Activated T-helper 1 cell treated with anti-CD3 and anti-CD28 coated beads, Interleukin-12 subunit alpha, Interleukin-12 subunit beta, Interleukin-2, Interleukin-4 antibody, amounts not matched to agents 30 ng/mL and 10 ng/mL and 1 ng/mL, durations not matched to agents 14 hours and 24 hours and 36 hours (primary cell): ENCODE measurements around the gene ATP8A2. TPM values are rescaled to one million over a fixed set of nuclear protein-coding genes. Genes with fewer than 3 reads are reported as not detected.

Experiments
- DNase-seq: peaks from one replicate; pipeline ENCODE4 v3.0.0; 2021; ENCODE audit warnings: low spot score
- H3K27ac Mint-ChIP-seq: one replicate; pipeline ENCODE4 v1.8.0; 2021; ENCODE audit warnings: mild to moderate bottlenecking, mixed read lengths
- H3K27me3 Mint-ChIP-seq: one replicate; pipeline ENCODE4 v1.8.0; 2022; ENCODE audit warnings: mild to moderate bottlenecking, moderate library complexity, mixed read lengths; ENCODE audit not compliant: insufficient read depth
- H3K36me3 Mint-ChIP-seq: one replicate; pipeline ENCODE4 v1.8.0; 2021; ENCODE audit warnings: low read depth, mixed read lengths
- H3K4me1 Mint-ChIP-seq: one replicate; pipeline ENCODE4 v1.8.0; 2021; ENCODE audit warnings: low read depth, mixed read lengths
- H3K4me3 Mint-ChIP-seq: one replicate; pipeline ENCODE4 v1.8.0; 2021; ENCODE audit warnings: mild to moderate bottlenecking, moderate library complexity, mixed read lengths
- H3K9me3 Mint-ChIP-seq: one replicate; pipeline ENCODE4 v1.8.0; 2021; ENCODE audit warnings: mixed read lengths
- intact Hi-C: fragments of 100-400 bp; cut with micrococcal nuclease; formaldehyde crosslinking; loops from one replicate; pipeline ENCODE4 v1.15.1; 2024
- total RNA-seq: library from RNA; stranded (reverse); gene quantifications from 2 replicates; pipeline ENCODE4 v1.2.3, GENCODE V29; 2022

The ATP8A2 gene
- total RNA-seq, 1 donor from 2014 or later = 0.52 TPM

DNA sequence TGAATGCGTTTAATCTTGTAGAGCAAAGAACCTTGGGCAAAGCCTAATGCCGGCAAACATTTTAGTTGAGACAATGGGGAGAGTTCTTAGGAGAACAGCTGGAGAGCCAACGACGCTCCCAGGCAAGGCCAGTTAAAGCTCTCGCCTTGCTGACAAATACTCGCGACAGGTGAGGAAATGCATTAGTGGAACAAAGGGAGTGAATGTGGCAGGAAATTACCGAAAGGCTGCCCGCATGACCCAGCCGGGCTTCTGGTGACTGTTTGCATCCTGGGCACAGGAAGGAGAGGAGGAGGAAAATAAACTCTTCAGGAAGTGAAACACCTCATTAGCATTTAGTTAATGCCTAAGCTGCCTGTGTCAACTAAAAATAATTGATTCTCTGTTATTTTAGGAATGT lies 605.4 kb downstream of the ATP8A2 start:
- intact Hi-C loops = no loop called here
- H3K9me3 Mint-ChIP-seq = no peaks in the 10 kb centered on the region

DNA sequence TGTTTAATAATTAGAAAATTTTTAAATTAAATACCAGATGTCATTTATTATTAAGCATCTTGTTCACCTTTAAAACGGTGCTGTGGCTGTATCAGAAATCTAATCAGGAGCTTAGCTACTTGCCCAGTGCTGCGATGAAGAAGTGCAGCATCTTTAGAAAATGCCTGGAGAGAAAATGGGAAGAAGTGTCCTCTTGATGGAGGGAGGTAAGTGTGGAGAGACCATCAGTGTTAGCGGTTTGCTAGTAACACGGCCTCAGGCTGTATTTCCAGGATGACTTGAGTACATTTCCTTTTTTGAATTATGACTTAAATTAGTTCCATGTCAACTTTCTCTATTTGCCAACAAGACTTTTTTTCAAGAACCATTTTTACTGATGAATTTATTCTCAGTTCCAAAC lies 605.9 kb downstream of the ATP8A2 start:
- Mint-ChIP-seq H3K4me1 (peaks cover 37% of the 10 kb centered on the region), H3K36me3 (no peaks in the 10 kb centered on the region), H3K27ac (no peak overlapping the region), H3K4me3 (no peak overlapping the region), H3K9me3 (no peaks in the 10 kb centered on the region), H3K27me3 (no peaks in the 10 kb centered on the region)
- intact Hi-C loops = loop anchor here (2.0 kb wide), 1 partner anchor 17 kb away; no protein-coding TSS in a partner anchor
- no peak for DNase-seq

More for the DNA sequence above, 605.4 kb downstream of the ATP8A2 start:
- Mint-ChIP-seq H3K27me3 (no peaks in the 10 kb centered on the region), H3K36me3 (no peaks in the 10 kb centered on the region), H3K27ac (peak overlapping the region; percentile 58), H3K4me1 (peaks cover 42% of the 10 kb centered on the region), H3K4me3 (no peak overlapping the region)
- no peak for DNase-seq

DNA sequence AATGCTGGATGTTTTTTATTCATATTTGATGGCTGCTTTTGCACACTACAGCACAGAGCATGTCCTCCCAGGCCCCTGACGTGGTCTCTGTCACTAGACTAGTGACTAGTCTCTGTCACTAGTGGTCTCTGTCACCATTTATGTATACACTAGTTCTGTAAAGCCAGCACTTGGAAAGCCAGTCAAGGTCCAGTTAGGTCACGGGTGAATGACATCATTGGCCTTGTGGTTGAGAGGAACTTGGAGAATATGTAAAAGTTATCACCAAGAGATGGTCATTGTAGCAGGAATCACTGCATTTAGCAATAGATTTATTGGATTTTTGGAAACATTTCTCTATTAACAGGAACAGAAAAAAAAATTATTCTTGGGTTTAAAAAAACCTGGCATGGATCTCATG lies 607.2 kb downstream of the ATP8A2 start:
- H3K9me3 Mint-ChIP-seq = no peaks in the 10 kb centered on the region
- no peak overlapping the region for H3K27ac Mint-ChIP-seq
- no peaks in the 10 kb centered on the region for H3K36me3 Mint-ChIP-seq
- no peak for DNase-seq
- intact Hi-C loops = loop anchor here (2.0 kb wide), 1 partner anchor 16 kb away; no protein-coding TSS in a partner anchor
- H3K4me3 Mint-ChIP-seq = no peak overlapping the region
- no peaks in the 10 kb centered on the region for H3K27me3 Mint-ChIP-seq
- peaks cover 27% of the 10 kb centered on the region for H3K4me1 Mint-ChIP-seq

DNA sequence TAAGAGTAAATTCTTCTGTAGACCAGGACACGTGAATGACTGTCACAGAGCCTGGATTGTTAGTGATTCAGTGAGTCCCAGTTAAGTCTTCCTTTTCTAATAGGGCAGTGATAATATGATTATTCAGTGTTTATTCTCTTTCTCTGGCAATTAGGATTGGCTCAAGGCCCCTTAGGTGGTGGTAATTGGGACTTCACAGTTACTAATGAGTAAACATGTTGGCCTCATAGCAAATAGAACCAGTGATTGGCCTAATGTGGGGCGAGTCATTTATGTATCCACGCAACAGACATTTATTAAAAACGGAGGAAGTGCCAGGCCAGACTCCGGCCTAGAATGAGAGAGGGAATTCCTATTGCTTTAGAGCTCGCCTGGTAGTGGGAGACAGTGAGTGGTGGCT lies 607.6 kb downstream of the ATP8A2 start:
- Mint-ChIP-seq H3K27ac (no peak overlapping the region), H3K9me3 (no peaks in the 10 kb centered on the region), H3K36me3 (no peaks in the 10 kb centered on the region), H3K27me3 (no peaks in the 10 kb centered on the region), H3K4me1 (peaks cover 22% of the 10 kb centered on the region), H3K4me3 (no peak overlapping the region)
- no peak for DNase-seq
- intact Hi-C loops = loop anchor here (2.0 kb wide), 1 partner anchor 15 kb away; no protein-coding TSS in a partner anchor

DNA sequence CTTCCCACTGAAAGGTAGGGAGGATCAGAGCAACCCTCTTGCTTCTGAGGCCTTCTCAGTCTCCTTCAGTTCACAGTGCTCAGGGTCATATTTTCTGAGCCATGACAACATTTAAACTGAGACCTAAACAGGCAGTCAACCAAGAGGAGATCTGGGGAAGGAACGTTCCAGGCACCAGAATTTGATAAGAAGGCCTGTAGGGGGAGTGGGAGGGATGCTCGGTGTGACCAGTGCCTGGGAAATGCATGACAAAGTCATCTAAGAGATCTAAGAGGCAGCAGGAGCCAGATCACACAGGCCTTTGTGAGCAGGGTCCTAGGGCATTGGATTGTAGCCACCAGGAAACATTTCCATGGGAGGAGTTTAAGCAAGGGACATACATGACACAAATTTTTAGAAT lies 608.5 kb downstream of the ATP8A2 start:
- no peaks in the 10 kb centered on the region for H3K36me3 Mint-ChIP-seq
- DNase-seq = no peak
- no peaks in the 10 kb centered on the region for H3K27me3 Mint-ChIP-seq
- no peak overlapping the region for H3K27ac Mint-ChIP-seq
- no peaks in the 10 kb centered on the region for H3K9me3 Mint-ChIP-seq
- H3K4me1 Mint-ChIP-seq = peaks cover 15% of the 10 kb centered on the region
- no peak overlapping the region for H3K4me3 Mint-ChIP-seq
- intact Hi-C loops = no loop called here

DNA sequence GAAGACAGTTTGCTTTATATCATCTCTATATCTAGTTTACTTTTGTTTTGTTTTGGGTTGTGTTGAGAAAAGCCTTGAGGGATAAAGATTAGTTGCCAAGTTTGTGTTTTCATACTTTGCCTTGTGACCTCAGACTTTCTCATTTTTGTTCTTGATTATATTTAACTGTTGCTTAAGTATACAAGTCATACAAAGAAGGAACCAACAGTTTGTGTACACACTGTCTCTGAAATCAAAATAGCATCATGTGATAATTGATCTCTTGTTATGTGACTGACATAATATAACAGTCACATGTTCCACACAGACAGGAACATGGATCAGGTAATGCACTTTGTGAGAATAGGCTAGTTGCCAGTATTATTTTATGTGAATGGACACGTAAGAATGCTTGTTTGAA lies 609.3 kb downstream of the ATP8A2 start:
- no peaks in the 10 kb centered on the region for H3K27me3 Mint-ChIP-seq
- H3K9me3 Mint-ChIP-seq = no peaks in the 10 kb centered on the region
- intact Hi-C loops = no loop called here
- H3K27ac Mint-ChIP-seq = no peak overlapping the region
- peaks cover 14% of the 10 kb centered on the region for H3K4me1 Mint-ChIP-seq
- no peak for DNase-seq
- no peaks in the 10 kb centered on the region for H3K36me3 Mint-ChIP-seq
- H3K4me3 Mint-ChIP-seq = no peak overlapping the region

DNA sequence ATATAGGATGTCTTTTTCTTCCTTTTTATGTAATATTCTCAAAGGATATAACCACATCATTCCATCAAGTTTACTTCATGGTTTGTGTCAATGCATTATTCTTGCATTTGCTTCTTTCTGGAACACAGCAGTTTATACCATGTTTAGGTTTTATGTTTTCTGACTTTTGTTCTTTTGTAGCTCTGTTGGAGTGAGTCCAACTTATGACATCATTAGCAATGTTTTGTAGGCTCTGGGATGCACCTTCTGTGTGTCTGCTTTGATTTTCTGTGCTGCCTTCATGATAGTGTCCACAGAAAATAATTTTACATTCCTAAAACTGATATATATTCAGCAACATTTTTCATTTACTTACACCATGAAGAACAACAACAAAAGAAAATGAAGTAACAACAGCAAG lies 611.1 kb downstream of the ATP8A2 start:
- Mint-ChIP-seq H3K9me3 (no peaks in the 10 kb centered on the region), H3K4me1 (peaks cover under 1% of the 10 kb centered on the region), H3K36me3 (no peaks in the 10 kb centered on the region), H3K27me3 (no peaks in the 10 kb centered on the region), H3K4me3 (no peak overlapping the region), H3K27ac (no peak overlapping the region)
- intact Hi-C loops = no loop called here
- no peak for DNase-seq

DNA sequence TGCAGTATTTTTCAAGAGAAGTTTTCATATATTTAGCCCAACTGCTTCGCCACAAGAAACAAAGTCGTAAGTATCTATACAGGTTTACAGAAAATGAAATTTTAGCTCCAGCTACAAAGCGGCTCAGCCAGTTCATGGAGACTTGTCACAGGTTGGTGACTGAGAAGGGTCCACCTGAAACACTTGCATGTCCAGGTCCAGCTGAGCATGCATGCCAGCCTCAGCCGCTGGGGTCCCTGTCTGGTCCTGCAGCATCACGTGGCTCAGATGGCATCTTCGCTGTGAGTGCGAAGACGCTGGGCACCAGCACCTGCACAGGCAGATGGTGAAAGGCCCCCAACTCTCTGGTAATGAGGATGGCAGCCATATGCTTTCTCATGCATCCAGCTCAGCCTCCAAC lies 616.2 kb downstream of the ATP8A2 start:
- no peak for DNase-seq
- no peaks in the 10 kb centered on the region for H3K36me3 Mint-ChIP-seq
- H3K4me1 Mint-ChIP-seq = no peaks in the 10 kb centered on the region
- peaks cover 4% of the 10 kb centered on the region for H3K9me3 Mint-ChIP-seq
- intact Hi-C loops = no loop called here
- H3K4me3 Mint-ChIP-seq = no peak overlapping the region
- no peak overlapping the region for H3K27ac Mint-ChIP-seq
- peaks cover 1% of the 10 kb centered on the region for H3K27me3 Mint-ChIP-seq

DNA sequence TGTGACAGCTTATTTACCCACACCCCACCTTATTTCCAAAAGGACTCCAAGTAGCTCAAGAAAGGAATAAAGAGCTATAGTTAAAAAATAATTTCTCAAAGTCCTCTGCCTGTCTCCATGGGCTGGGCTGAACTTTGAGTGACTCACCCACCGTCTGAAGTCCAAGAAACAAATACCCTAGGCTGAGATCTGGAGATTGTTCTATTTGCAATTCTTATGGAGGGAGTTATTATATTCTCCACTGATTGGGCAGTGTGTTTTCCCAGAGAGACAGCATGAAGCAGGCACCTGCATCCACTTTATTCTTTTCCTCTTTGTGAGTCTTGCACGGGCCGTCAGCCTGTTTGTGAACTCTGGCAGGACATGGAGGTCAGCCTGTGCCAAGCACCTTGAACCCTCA lies 616.9 kb downstream of the ATP8A2 start:
- DNase-seq = no peak
- peaks cover 4% of the 10 kb centered on the region for H3K9me3 Mint-ChIP-seq
- no peak overlapping the region for H3K27ac Mint-ChIP-seq
- no peaks in the 10 kb centered on the region for H3K4me1 Mint-ChIP-seq
- no peaks in the 10 kb centered on the region for H3K36me3 Mint-ChIP-seq
- peaks cover 4% of the 10 kb centered on the region for H3K27me3 Mint-ChIP-seq
- H3K4me3 Mint-ChIP-seq = no peak overlapping the region
- intact Hi-C loops = no loop called here

DNA sequence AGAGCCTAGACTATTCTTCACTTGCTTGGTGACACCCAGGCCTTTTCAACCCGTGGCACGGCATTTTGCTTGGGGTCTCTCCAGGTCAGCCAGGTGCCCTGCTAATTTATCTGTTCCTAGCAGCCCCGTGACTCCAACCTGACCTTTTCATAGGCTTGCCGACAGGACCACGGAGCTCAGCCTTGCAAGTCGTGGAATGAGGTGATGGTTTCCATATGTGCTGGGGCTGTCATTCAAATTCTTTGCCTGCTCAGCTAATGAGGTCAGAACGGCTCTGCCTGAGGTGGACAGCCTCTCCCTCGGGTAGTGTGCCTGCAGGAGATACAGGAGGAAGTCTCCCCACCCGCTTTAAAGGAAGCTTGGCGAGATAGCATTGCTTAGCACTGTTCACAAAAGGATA lies 619.0 kb downstream of the ATP8A2 start:
- H3K4me1 Mint-ChIP-seq = no peaks in the 10 kb centered on the region
- no peak overlapping the region for H3K4me3 Mint-ChIP-seq
- intact Hi-C loops = no loop called here

DNA sequence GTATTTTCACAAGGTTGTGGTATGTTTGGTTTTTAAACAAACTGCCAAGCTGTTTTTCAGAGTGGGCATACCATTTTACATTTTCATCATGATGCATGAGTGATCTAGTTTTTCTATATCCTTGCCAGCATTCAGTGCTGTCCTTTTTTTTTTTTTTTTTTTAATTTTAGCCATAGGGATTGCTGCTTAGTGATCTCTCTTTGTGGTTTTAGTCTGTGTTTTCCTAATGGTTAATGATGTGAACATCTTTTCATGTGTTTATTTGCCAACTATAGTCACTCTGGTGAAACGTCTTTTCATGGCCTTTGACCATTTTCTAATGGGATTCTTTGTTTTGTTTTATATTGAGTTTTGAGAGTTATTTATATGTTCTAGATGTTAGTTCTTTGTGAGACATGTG lies 620.3 kb downstream of the ATP8A2 start:
- no peak overlapping the region for H3K4me3 Mint-ChIP-seq
- no peak for DNase-seq
- peaks cover 21% of the 10 kb centered on the region for H3K9me3 Mint-ChIP-seq
- H3K27me3 Mint-ChIP-seq = peaks cover 4% of the 10 kb centered on the region
- H3K36me3 Mint-ChIP-seq = peaks cover 2% of the 10 kb centered on the region
- H3K4me1 Mint-ChIP-seq = no peaks in the 10 kb centered on the region
- intact Hi-C loops = no loop called here
- H3K27ac Mint-ChIP-seq = no peak overlapping the region

More for the DNA sequence above, 619.0 kb downstream of the ATP8A2 start:
- Mint-ChIP-seq H3K36me3 (peaks cover 2% of the 10 kb centered on the region), H3K27ac (no peak overlapping the region), H3K9me3 (peaks cover 21% of the 10 kb centered on the region), H3K27me3 (peaks cover 4% of the 10 kb centered on the region)
- no peak for DNase-seq

DNA sequence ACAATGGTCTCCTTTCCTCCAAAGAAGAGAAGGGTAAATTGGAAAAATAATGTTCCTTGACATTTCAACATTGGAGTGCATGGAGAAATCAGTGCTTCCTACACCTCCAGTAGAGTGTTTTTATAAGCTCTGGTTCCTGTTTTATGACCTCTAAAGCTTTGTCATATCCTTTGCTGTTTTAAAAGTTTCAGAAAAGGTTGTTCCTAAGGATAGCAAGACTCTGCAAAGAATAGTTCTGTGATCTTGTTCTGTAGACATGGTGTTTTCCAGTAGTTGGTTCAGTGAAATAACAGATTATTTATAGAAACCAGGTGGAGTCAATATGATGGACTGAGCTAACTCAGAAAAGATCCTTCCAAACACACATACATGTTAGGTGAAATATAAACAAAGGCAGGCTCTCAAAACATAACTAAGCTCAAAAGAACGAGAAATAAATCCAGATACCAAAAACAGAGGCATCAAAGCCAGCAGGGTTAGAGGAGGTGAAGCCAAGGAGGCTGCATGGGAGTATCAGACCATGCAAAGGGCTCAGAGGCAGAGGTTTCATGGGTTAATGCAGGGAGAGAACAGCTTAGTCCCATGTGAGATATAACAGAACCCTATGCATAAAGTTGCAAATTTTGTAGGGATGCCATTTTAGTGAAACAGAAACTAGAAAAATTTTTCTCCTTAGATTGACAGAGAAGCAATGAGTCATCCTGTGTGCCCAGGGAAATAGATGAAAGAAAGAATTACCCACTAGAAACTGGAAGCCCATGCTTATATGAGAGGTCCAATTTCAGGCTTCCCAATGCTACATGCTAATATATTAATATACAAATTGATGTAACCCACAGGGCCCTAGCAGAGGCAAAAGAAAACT lies 635.7 kb downstream of the ATP8A2 start:
- Mint-ChIP-seq H3K27ac (no peak overlapping the region), H3K9me3 (peaks cover 17% of the 10 kb centered on the region)
- intact Hi-C loops = loop anchor here (2.0 kb wide), 1 partner anchor 105 kb away; no protein-coding TSS in a partner anchor

DNA sequence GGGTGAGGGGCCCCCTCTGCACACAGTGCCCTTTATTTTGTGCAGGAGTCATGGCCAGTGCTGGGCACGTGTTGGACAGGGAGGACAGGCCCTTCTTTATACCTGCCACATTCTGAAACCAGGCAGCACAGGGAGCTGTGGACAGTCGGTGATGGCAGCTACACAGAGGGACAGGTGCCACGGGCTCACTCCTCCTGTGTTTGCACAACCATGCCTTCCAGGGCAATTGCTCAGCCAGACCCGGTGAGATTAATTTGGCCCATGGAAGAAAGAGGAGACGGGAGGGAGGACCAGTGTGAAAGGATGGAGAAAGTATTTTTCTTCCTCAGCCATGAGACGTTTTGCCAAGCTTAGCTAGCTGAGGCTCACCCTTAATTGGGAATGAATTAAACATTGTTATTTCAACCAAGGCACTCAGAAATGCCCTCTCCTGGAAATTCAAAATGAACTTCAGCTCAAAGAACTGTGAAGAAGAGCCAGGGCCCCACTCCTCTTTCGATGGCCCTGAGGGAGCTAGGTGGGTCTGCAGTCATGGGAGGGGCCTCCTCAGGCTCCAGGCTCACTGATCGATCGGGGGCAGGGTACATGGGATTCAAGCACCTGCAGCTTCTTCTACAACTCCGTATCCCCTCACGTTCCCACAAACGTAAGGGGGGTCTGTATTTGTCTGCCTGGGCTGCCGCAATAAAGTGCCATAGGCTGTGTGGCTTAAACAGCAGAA lies 638.9 kb downstream of the ATP8A2 start:
- DNase-seq = no peak
- no peaks in the 10 kb centered on the region for H3K36me3 Mint-ChIP-seq
- no peak overlapping the region for H3K27ac Mint-ChIP-seq
- no peaks in the 10 kb centered on the region for H3K9me3 Mint-ChIP-seq
- intact Hi-C loops = no loop called here
- peaks cover 17% of the 10 kb centered on the region for H3K4me1 Mint-ChIP-seq
- H3K27me3 Mint-ChIP-seq = no peaks in the 10 kb centered on the region
- peak overlapping the region; percentile 2 for H3K4me3 Mint-ChIP-seq

More for the DNA sequence above, 635.7 kb downstream of the ATP8A2 start:
- DNase-seq = no peak
- peaks cover 5% of the 10 kb centered on the region for H3K27me3 Mint-ChIP-seq
- H3K36me3 Mint-ChIP-seq = peaks cover 4% of the 10 kb centered on the region
- H3K4me3 Mint-ChIP-seq = no peak overlapping the region
- peaks cover 17% of the 10 kb centered on the region for H3K4me1 Mint-ChIP-seq
